Stimulated activated CD8-positive, alpha-beta memory T cell treated with anti-CD3 and anti-CD28 coated beads, Interleukin-12 subunit alpha, Interleukin-12 subunit beta, amount 100 ng/mL, for 1 hour (primary cell): ENCODE data around the gene HRH4.
A peak's percentile ranks its signal among the peaks of the same experiment; 100 is the strongest.

Source experiments
- DNase-seq: peaks from one replicate; pipeline ENCODE4 v3.0.0-alpha.2; 2020; ENCODE audit warnings: low read depth

Gene HRH4, protein sequence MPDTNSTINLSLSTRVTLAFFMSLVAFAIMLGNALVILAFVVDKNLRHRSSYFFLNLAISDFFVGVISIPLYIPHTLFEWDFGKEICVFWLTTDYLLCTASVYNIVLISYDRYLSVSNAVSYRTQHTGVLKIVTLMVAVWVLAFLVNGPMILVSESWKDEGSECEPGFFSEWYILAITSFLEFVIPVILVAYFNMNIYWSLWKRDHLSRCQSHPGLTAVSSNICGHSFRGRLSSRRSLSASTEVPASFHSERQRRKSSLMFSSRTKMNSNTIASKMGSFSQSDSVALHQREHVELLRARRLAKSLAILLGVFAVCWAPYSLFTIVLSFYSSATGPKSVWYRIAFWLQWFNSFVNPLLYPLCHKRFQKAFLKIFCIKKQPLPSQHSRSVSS

DNA sequence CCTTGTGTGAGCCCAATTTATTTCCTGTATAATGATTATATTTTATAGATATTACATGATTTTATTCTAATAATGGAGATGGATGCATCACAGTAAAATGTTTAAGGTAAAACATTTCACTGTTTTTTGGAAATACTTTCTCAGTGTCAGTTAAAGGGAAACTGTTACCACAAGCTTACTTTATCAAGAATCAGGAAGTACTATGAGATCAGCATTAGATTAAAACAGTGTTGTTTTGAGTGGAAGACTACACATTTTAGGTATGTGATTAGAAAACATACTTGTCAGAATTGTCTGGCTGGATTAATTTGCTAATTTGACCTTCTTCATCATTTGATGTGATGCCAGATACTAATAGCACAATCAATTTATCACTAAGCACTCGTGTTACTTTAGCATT lies at the start of gene HRH4:
TSS of gene HRH4 (plus strand) at position 250 of the 400 bp plus-strand sequence. CDS start at position 342, 92 bp downstream.
- DNase-seq: no peak

DNA sequence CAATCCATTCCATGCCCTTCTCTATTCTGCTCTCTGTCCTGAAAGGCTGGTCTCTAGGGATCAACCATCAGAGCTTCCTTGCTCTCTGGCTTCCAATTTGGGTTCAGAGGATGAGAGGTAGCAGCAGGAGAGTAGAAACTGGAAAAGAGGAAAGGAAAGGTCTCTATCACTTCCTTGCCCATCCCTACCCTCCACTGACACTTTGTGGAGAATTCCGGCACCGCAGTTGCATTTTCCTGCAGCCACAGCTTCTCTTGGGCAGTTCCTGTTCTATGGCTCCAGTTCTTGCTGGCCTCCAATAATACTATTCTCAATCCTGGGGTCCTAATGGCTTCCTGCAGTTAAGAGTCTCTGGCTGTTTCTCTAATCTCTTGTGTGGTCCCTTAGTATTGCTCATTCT lies 47.3 kb upstream of the HRH4 start:
- DNase-seq: no peak

DNA sequence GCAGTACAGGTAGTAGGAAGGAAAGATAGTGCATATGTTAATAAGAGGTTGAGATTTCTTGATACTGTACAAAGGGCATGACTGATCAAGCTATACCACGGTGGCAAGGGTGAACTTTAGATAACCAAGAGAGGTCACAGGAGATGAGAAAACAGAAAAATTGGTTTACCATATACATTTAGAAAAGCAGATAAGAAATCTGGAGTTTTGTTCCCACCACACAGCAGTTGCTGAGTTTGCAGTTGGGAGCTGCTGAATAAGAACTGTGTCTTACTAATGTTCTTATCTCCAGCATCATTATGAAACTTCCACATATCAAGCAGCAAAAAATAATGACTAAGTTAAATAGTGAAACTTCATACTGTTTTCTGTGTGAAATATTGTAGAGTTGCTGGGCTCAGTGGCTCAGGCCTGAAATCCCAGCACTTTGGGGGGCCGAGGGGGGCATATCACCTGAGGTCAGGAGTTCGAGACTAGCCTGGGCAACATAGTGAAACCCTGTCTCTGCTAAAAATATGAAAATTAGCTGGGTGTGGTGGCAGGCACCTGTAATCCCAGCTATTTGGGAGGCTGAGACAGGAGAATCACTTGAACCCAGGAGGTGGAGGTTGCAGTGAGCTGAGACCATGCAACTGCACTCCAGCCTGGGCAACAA lies 46.0 kb upstream of the HRH4 start:
- DNase-seq: no peak

DNA sequence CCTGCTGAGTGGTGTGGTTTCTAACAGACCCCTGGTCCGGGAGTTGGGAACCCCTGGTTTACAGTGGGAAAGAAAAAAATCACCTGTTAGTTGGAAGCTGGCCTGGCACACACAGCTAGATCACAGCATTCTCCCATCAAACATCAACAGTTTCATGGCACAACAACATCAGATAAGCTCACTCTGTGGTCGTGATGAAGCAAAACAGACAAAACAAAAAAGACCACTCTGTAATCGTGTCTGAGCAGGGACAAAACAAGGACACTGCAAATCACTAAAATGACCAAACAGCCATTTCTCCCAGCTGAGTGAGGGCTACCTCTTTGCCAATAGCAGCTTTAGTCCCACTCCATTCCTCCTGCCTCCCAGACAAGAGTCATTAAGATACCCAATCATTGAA lies 43.0 kb upstream of the HRH4 start:
- no peak for DNase-seq

DNA sequence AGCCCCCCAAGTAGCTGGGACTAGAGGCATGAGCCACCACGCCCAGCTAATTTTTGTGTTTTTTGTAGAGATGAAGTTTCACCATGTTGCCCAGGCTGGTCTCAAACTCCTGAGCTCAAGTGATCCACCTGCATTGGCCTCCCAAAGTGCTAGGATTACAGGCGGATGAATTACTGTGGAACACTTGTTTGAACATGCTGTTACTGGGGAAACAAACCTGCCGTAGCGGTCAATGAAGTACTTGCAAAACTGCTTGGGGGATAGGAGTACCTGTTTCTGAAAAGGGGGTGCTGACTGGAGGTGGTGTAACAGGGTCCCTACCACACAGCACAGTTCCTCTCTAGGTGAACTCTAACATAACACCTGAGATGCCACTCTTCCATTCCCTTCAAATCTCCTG lies 39.9 kb upstream of the HRH4 start:
- DNase-seq: no peak

DNA sequence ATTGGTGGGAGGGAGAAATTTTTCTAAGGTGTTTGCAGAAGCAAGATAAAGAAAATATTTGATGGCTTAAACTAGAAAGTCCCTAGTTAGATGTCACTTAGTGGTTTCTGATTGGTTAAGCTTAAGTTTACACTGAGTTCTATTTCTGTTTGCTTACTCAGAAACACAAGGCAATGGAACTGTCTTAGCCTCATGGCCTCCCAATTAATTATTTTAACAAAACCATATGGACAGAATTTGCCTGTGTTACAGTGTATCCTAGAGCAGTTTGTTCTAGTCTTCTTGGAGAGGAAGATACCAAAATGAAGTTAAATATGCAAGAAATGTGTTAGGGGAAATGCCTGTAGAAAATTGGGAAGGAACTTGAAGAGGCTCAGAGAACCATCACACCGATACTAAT lies 38.6 kb upstream of the HRH4 start:
- no peak for DNase-seq

DNA sequence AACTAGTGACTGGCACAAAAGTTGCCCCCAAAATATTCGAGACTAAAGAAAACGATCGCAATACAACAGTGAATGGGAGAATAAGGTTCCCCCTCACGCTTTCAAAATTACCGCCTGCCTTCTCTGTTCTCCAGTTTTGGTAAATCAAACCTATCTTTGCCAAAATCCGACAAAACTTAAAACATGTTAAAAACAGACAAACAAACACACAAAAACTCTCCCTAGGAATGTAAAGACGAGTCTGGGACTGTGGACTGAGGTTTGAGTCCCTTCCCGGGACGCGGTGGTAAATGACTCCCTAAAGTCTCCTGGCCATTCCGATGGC lies 34.4 kb upstream of the HRH4 start:
- DNase-seq: no peak

DNA sequence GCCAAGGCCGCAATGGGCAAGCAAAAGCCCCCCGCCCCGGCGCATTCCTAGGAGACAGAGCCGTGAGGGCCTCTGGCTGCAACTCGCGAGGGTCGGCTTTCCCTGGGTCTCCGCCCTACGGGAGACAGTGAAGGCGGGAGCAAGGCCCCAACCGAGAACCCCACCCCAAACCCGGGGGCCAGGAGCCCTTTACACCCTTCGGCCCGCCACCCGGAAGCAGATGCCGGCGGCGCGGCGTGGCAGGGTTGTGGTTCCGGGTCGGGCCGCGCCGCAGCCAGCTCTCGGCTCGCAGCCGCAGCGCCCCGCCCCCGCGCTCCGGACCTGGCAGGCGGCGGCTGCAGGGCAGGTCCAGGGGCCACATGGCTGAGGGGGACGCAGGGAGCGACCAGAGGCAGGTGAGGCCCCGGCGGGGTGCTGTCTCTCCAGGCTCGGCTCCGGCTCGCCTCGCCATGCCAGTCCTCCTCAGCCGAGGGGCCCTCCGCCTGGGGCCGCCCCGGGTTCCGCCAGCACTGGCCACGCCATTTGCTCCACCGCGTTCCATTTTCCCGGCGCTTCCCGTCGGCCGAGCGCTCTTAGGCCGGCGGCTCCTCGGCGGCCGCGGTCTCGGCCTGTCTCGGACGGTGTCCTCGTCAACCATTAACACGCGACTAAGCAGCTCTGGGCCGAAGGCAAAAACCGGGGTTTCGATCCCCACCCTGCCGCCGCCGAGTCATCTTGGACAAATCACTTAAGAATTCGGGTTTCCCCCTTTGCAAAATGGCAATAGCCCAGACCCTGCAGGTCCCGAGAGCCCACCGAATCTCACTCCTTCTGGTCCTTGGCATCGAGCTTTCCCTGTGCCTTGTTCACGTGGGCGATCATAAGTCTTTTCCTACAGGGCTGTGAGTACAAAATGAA lies 33.8 kb upstream of the HRH4 start, which contains the start of gene IMPACT:
TSS of gene IMPACT (plus strand) at position 273 of the 897 bp plus-strand sequence. CDS start at position 360, 87 bp downstream.
- peak; percentile 62 for DNase-seq

DNA sequence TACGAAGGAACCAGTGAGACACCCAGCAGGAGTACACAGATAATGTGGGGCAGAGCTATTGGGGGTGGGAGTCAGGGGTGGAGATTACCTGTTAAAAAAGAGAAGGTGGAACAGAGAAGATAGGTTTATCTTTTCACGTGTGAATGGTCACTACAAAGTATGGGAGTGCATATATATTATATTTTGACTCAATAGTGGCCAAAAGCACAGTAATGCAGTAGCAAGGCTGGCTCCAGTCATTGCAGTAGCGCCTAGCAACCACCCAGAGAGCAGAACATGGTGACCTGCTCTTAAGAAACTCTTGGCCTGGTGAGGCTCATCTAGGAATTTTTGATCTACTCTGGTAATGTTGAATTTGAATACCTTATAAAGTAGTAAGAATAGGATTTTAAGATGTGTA lies 33.0 kb upstream of the HRH4 start:
- no peak for DNase-seq

DNA sequence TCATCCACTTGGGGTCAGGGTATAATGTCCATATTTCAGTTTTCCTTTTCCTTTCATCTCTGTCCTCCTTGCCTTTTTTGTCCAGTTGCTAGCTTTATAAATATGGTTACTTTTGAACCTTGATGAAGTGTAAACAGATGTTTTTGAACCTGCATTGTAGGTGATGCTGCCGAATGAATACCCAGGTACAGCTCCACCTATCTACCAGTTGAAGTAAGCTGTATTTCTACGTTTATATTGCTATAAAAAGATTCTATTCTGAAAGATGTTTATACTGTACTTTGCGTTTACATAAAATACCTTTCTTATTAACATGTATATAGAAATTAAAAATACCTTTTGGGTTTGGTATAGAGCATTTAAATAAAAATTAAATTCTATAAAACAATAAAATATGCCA lies 31.7 kb upstream of the HRH4 start:
- DNase-seq: no peak

DNA sequence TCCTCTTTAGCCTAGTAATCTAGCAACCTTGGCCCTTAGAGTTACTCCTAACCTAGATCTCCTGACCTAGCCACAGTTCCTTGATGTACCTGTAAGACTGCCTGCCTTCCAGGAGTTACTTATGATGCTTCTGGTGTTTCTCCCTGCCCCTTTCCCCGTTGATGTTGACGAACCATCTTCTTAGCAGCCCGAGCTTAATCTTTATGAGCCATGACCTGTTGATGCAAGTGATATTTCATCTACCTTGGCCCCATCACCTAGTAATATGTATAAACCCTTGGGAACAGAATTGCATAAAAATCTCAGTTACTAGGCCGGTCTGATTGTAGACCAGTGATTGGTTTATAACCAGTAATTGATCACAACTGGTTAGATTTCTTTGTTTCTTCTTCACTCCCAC lies 31.2 kb upstream of the HRH4 start:
- no peak for DNase-seq

DNA sequence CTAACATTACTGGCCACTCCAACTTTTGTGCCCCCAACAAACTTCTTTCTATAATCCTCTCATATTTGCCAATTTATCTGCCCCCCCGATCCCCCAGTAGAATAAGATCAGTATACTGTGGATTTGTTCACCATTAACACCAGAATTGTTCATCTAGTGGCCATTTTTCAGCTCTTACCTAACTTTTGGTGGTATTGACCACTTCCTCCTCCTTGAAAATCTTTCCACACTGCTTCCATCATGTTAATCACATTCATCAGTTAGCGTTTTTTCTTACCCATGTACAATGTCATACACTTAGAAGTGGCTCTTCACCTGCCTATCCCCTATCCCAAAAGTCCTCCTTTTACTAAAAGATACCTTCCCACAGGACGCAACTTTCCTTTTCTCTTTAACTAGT lies 27.8 kb upstream of the HRH4 start:
- DNase-seq: no peak

DNA sequence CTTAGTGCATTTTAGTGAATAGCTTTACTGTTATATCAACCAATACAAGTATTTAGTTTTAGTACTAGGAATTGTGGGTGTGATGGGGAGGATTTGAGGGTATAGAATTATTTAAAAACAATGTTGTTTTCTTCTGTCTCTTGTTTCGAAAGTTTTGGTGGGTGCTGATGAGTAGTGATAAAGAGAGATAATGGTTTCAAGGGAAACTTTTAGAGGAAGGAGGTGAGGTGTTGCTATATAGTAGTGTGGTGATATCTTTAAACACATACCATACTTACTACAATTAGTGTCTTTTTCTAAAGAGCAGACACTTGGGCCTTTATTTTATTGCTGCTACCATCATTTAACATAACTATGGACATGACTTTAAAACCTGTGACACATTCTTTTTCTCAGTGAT lies 23.5 kb upstream of the HRH4 start:
- DNase-seq: no peak

DNA sequence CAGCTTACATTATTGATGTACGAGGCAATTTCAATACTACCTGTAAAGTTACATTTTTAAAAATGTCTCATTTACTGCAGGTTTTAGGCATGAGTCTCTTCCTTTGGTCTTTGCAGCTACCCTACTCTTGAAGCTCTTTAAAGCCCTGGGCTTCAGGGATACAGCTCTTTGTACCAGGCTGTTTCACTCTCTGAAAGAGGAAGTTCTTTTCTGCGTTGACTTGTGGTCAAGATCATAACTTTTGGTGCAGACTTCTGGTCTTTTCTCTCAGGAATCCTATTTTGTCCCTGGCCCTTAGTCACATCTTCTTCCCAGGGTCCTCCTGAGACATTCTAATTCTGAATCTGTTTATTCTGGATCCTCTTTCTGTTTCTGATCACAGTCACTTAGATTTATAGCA lies 16.6 kb upstream of the HRH4 start:
- DNase-seq: no peak

DNA sequence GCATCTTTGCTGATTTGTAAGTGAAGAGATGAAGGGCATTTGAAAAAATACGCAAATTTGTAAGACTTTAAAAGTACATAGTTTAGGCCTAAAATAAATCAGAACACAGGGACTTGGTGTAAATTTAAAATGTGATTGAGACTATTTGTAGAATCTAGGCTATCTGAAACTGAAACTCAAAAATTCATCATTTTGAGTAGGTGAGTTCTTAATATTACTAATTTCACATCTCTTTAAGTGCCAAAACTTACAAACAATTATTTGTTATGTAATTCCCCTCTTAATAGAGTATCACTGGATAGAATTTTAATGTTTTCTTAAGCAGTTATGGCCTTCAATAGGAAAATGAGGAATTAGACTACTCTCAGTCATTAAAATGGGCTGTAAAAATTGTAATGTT lies 14.0 kb upstream of the HRH4 start:
- DNase-seq: no peak

DNA sequence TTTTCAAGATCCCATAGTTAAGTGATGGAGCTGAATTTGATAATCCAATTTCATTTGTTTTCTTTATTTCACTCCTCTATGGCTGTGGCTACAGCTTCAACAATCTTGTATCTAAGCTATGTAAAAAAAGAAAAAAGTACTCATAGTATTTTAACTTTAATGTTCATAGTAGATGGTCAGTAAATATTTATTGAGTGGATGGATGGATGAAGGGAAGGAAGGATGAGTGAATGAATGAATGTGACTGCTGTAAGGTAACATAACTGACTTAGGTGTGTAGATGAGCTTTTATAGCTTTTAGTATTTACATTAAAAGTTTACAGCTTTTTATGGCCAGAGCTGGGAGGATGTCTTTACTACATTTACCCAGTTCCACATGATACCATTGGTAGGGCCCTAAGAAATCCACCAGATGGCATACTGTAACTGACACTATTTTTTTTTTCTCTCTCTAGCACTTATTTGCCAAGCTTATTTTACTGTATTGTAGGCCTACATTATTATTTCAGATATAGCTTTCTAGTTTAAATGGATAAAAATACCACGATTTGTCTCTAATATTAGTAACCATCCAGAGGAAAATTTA lies 13.4 kb upstream of the HRH4 start:
- no peak for DNase-seq

DNA sequence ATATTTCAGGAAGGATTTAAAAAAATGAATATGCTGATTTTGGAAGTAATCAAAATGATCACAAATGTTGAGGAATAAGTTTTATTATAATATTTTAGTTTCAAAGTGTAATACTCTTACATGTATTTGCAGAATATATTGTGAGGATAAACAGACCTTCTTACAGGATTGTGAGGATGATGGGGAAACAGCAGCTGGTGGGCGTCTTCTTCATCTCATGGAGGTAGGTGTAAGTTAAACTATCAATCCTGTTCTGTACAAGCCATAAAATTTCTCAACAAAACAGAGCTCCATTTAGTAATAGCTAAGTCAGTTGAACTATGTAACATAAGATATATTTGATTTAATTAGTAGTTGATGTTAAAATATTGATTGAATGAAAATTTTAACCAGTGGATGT lies 12.5 kb upstream of the HRH4 start:
- no peak for DNase-seq

DNA sequence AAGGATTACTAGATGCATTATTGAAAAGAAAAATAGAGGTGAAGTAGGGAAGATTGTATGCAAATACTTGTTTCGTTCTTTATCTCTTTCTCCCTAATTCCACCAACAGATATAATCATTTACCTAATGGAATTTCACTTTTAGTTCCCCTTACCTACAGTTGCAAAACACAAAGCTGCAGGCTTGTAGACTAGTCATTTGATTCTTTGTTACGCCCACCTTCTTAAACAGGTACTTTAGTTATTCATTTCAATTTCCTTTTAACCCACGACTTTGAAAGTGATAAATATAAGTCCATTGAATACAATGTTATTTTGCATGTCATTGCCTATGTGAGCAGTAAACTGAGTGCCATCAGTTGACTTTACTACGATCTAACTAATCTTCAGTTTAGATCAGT lies 3.9 kb upstream of the HRH4 start:
- no peak for DNase-seq

DNA sequence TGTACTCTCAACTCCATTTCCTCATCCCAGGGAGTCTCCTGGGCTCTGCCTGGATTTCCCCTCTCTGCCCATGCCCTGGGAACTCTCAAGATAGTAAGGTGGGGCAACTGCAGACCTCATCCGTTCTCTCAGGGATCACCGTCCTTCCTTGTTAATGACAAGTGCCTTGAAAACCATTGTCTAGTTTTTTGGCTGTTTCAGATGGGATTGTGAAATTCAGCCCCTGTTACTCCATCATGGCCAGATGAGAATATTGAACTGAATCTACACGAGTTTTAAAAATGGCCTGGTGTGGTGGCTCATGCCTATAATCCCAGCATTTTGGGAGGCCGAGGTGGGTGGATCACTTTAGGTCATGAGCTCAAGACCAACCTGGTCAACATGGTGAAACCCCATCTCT lies 665 bp upstream of the HRH4 start:
- DNase-seq: no peak

DNA sequence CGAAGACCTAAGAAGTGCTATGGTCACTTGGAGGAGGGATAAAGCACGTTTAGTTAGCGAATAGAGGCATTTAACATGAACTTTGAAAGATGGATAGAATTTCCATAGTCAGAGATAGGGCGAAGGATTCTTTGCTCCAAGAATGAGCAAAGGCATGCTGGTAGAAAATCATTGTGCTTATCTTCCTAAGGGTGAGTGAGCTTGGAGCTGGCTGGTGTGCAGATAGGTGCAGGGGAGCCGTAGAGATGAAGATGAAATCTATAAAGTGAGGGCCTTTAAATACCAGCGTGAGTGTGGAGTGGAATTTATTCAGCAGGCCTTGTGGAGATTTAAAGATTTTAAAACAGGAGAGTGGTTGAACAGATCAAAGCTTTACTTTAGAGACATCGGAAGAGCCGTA lies 1.6 kb downstream of the HRH4 start:
- no peak for DNase-seq

DNA sequence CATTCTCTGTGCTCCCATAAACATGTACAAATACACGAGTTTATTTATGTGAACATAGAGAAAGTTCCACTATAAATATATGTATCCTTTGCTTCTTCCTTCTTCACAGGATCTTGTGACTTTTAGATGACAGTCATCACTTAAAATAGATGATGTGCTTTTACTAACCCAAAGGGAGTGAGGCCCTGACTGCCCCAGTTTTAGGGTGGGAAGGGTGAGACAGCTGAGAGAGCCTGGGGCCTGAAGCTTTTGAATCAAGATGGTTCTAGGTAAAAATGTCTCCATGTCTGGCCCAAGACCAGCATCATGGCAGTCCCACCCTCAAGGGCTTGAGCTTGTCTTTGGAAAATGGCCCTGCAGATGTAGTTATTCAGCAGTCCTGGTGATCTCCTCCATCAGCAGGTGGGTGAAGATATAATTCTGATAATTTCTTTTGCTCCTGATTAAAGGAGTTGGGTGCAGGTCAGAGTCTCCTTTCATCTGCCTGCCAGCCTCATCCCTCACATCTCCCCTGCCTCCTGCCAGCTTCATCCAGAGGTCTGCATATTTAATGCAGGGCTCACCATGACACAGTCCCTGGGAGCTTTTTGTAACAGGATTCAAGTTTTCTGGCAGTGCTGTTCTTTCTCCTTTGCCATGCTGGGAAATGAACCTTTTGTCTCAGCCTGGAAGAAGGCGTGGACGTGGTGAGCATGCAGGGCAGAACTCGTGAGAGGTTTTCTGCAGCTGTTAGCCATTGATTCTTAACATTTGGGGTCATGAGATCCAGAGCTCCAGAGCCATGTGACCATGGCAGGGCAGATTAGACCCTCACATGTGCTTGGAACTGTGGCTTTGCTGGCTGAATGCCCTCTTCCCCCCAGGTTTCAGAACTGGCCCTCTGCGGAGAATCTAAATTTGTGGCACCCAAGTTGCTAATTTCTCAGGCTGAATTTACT lies 2.7 kb downstream of the HRH4 start:
- no peak for DNase-seq
